HCT116 (cell line): Measurements from ENCODE around the gene ALKBH8. TPM values are rescaled to one million over a fixed set of nuclear protein-coding genes. Genes with fewer than 3 reads are reported as not detected.

Source experiments
- ATAC-seq: fragments of 200-7000 bp; cut with Tn5 transposase; 2 replicates; pipeline ENCODE4 v1.9.1; 2020; ENCODE audit warnings: mild to moderate bottlenecking, moderate library complexity
- BruUV-seq: library from RNA; stranded (reverse); fragments of 400-500 nt; replicated peaks from 2 replicates; lab custom pipeline; 2021; lab: Mats Ljungman, UMichigan
- CTCF ChIA-PET: fragments of 300-600 bp; sonication (Branson Sonifier 250); formaldehyde crosslinking; loops from one replicate; lab custom pipeline; 2021; ENCODE audit warnings: antibody characterized with exemption; lab: Charles Lee
- POLR2A ChIA-PET: fragments of 300-600, 350-600 bp; sonication (Branson Sonifier 250); formaldehyde crosslinking; loops from one replicate; lab custom pipeline; 2021; ENCODE audit warnings: antibody characterized with exemption; lab: Charles Lee
- RAD21 ChIA-PET, 2 experiments: fragments of 300-600 bp; sonication (Branson Sonifier 250); formaldehyde crosslinking; loops; one replicate each; lab custom pipeline; 2023; ENCODE audit warnings: low total read pairs in 2 of 2; ENCODE audit not compliant: uncharacterized antibody in 2 of 2, unreplicated experiment in 2 of 2, low non-redundant PET in 1 of 2; lab: Charles Lee
- DNase-seq: peaks from one replicate; pipeline ENCODE4 v3.0.0-alpha.2; 2010; ENCODE audit warnings: low read depth, low spot score
- H2AFZ ChIP-seq: fragments of 200-600 bp; shearing (Covaris generic), sonication (generic); 2 replicates; pipeline ENCODE4 v1.6.1; 2017; ENCODE audit warnings: low read depth, mixed run types, mixed read lengths, antibody characterized with exemption, low read length; ENCODE audit not compliant: poor library complexity, severe bottlenecking
- H3K27ac ChIP-seq: 2 replicates; pipeline ENCODE4 v1.5.1; 2012; ENCODE audit warnings: low read depth, low read length
- H3K27me3 ChIP-seq: fragments of 200-600 bp; sonication (generic); 2 replicates; pipeline ENCODE4 v1.6.1; 2016; ENCODE audit warnings: mixed run types, low read length, mixed read lengths; ENCODE audit not compliant: insufficient read depth
- H3K36me3 ChIP-seq, 2 experiments: fragments of 200-500 bp in 1 of 2; fragments of 200-600 bp in 1 of 2; sonication (Bioruptor generic) in 1 of 2; sonication (generic) in 1 of 2; 2 replicates each; pipeline versions ENCODE4 v1.5.1 to v1.6.1; 2014 to 2016; ENCODE audit warnings: low read length in 2 of 2, inconsistent platforms in 1 of 2, mixed read lengths in 1 of 2, mixed run types in 1 of 2; ENCODE audit not compliant: insufficient read depth in 2 of 2, control insufficient read depth in 1 of 2
- H3K4me1 ChIP-seq, 2 experiments: fragments of 200-600 bp in 1 of 2; sonication (generic) in 1 of 2; 2 replicates each; pipeline versions ENCODE4 v1.5.1 to v1.6.1; 2012 to 2017; ENCODE audit warnings: low read length in 2 of 2, inconsistent platforms in 1 of 2, mild to moderate bottlenecking in 1 of 2, mixed read lengths in 1 of 2, mixed run types in 1 of 2, moderate library complexity in 1 of 2; ENCODE audit not compliant: insufficient read depth in 2 of 2, control insufficient read depth in 1 of 2
- H3K4me2 ChIP-seq: fragments of 200-600 bp; sonication (generic); 2 replicates; pipeline ENCODE4 v1.6.1; 2017; ENCODE audit warnings: mixed run types, low read length, mixed read lengths
- H3K4me3 ChIP-seq, 2 experiments: fragments of 200-600 bp in 1 of 2; sonication (generic) in 1 of 2; replicated peaks in 1 of 2; 2 replicates each; pipeline ENCODE4 v1.5.1; 2011 to 2016; ENCODE audit warnings: low read length in 2 of 2, control low read depth in 1 of 2, low read depth in 1 of 2, mild to moderate bottlenecking in 1 of 2, mixed read lengths in 1 of 2, mixed run types in 1 of 2
- H3K79me2 ChIP-seq: fragments of 200-600 bp; sonication (generic); 2 replicates; pipeline ENCODE4 v1.6.1; 2017; ENCODE audit warnings: mild to moderate bottlenecking, mixed run types, low read length, moderate library complexity, mixed read lengths; ENCODE audit not compliant: insufficient read depth
- H3K9ac ChIP-seq: fragments of 200-600 bp; sonication (generic); 2 replicates; pipeline ENCODE4 v1.6.1; 2016; ENCODE audit warnings: low read length, mixed read lengths
- H3K9me2 ChIP-seq: fragments of 200-600 bp; sonication (generic), shearing (Covaris generic); 2 replicates; pipeline ENCODE4 v1.6.1; 2017; ENCODE audit warnings: mixed run types, mild to moderate bottlenecking, moderate library complexity; ENCODE audit not compliant: insufficient read depth
- H3K9me3 ChIP-seq, 2 experiments: fragments of 200-500 bp in 1 of 2; fragments of 200-600 bp in 1 of 2; sonication (Bioruptor generic) in 1 of 2; sonication (generic) in 1 of 2; 2 replicates each; pipeline ENCODE4 v1.6.1; 2014 to 2017; ENCODE audit warnings: low read length in 2 of 2, mixed read lengths in 2 of 2, inconsistent platforms in 1 of 2, low read depth in 1 of 2, mild to moderate bottlenecking in 1 of 2, mixed run types in 1 of 2, moderate library complexity in 1 of 2; ENCODE audit not compliant: control insufficient read depth in 1 of 2, insufficient read depth in 1 of 2
- H4K20me1 ChIP-seq: fragments of 200-600 bp; sonication (generic), shearing (Covaris generic); 2 replicates; pipeline ENCODE4 v1.6.1; 2017; ENCODE audit warnings: mixed run types, mild to moderate bottlenecking, moderate library complexity; ENCODE audit not compliant: insufficient read depth
- ATF3 ChIP-seq: IDR thresholded peaks from 2 replicates; pipeline ENCODE4 v1.6.1; 2012
- CBX3 ChIP-seq: IDR thresholded peaks from 2 replicates; pipeline ENCODE4 v1.6.1; 2012; ENCODE audit warnings: low read depth
- CEBPB ChIP-seq: IDR thresholded peaks from 2 replicates; pipeline ENCODE4 v1.6.1; 2012; ENCODE audit warnings: low read depth
- EGR1 ChIP-seq: IDR thresholded peaks from 2 replicates; pipeline ENCODE4 v1.6.1; 2012; ENCODE audit warnings: low read depth
- ELF1 ChIP-seq: IDR thresholded peaks from 2 replicates; pipeline ENCODE4 v1.6.1; 2012; ENCODE audit warnings: low read depth, borderline replicate concordance
- EZH2 ChIP-seq: fragments of 200-600 bp; sonication (generic); IDR thresholded peaks from 2 replicates; pipeline ENCODE4 v1.6.1; 2017; ENCODE audit warnings: antibody characterized with exemption, mixed run types
- EZH2phosphoT487 ChIP-seq: fragments of 200-600 bp; IDR thresholded peaks from 2 replicates; pipeline ENCODE4 v1.6.1; 2018; ENCODE audit warnings: antibody characterized with exemption, borderline replicate concordance
- FOSL1 ChIP-seq: IDR thresholded peaks from 2 replicates; pipeline ENCODE4 v1.6.1; 2012; ENCODE audit warnings: low read depth
- JUND ChIP-seq: IDR thresholded peaks from 2 replicates; pipeline ENCODE4 v1.6.1; 2012
- MAX ChIP-seq: IDR thresholded peaks from 2 replicates; pipeline ENCODE4 v1.6.1; 2012
- POLR2A ChIP-seq: IDR thresholded peaks from 2 replicates; pipeline ENCODE4 v1.7.0; 2011; ENCODE audit warnings: borderline replicate concordance; ENCODE audit not compliant: insufficient read depth, insufficient read length; ENCODE audit errors: extremely low read depth
- POLR2AphosphoS5 ChIP-seq: IDR thresholded peaks from 2 replicates; pipeline ENCODE4 v1.6.1; 2011; ENCODE audit warnings: mild to moderate bottlenecking, low read depth, low read length, moderate library complexity
- RAD21 ChIP-seq: IDR thresholded peaks from 2 replicates; pipeline ENCODE4 v1.6.1; 2012; ENCODE audit warnings: low read depth, mild to moderate bottlenecking
- SP1 ChIP-seq: IDR thresholded peaks from 2 replicates; pipeline ENCODE4 v1.6.1; 2012; ENCODE audit warnings: low read depth
- SRF ChIP-seq: IDR thresholded peaks from 2 replicates; pipeline ENCODE4 v1.6.1; 2012; ENCODE audit warnings: low read depth
- TCF7L2 ChIP-seq: IDR thresholded peaks from 2 replicates; pipeline ENCODE4 v1.7.0; 2011; ENCODE audit warnings: borderline replicate concordance, inconsistent platforms; ENCODE audit not compliant: insufficient read depth, insufficient read length; ENCODE audit errors: extremely low read depth
- YY1 ChIP-seq: IDR thresholded peaks from 2 replicates; pipeline ENCODE4 v1.6.1; 2011; ENCODE audit warnings: low read length, low read depth, moderate library complexity, mild to moderate bottlenecking; ENCODE audit not compliant: insufficient replicate concordance; ENCODE audit errors: extremely low read depth
- ZBTB33 ChIP-seq: IDR thresholded peaks from 2 replicates; pipeline ENCODE4 v1.6.1; 2011; ENCODE audit warnings: mild to moderate bottlenecking, low read length, moderate library complexity; ENCODE audit not compliant: insufficient replicate concordance; ENCODE audit errors: extremely low read depth
- ZFX ChIP-seq: fragments of 450-650 bp; IDR thresholded peaks from 2 replicates; pipeline ENCODE4 v1.6.1; 2017
- ZNF274 ChIP-seq: fragments of 200-500 bp; sonication (Bioruptor generic); IDR thresholded peaks from 2 replicates; pipeline ENCODE4 v1.6.1; 2014; ENCODE audit warnings: mild to moderate bottlenecking, low read depth, low read length, inconsistent platforms
- intact Hi-C: fragments of 100-400 bp; cut with micrococcal nuclease; formaldehyde crosslinking; loops from 2 replicates; pipeline ENCODE4 v1.10.0; 2022
- total RNA-seq: library from RNA; stranded (reverse); gene quantifications from one replicate; pipeline ENCODE4 v1.2.1, GENCODE V29; 2021; ENCODE audit not compliant: unreplicated experiment

Gene ALKBH8
- total RNA-seq, 1 experiment from 2014 or later = 11.6 TPM

GRCh38 chr11:107564877-107565218 is 687 bp downstream of the ALKBH8 start:
- RAD21 ChIA-PET = interaction anchor here in 1 of 2 experiments (0.7 kb wide), 1 partner anchor 124 kb away, joined by 3 read pairs; no protein-coding TSS in a partner anchor
- no peaks in the 10 kb centered on the region for H3K9me2 ChIP-seq
- no peaks in the 10 kb centered on the region for H3K36me3 ChIP-seq
- H3K4me1 ChIP-seq = peaks cover 35 to 51% of the 10 kb centered on the region in 2 experiments
- BruUV-seq = TSS peak; percentile 59
- intact Hi-C loops = loop anchor here (5.0 to 10.0 kb wide), 3 partner anchors 277 to 1090 kb away; no protein-coding TSS in a partner anchor
- peak overlapping the region; percentile 88 for H3K4me2 ChIP-seq
- no peak for ATAC-seq
- peak overlapping the region; percentile 57 for H3K27ac ChIP-seq
- POLR2A ChIA-PET = no interaction called here
- H2AFZ ChIP-seq = no peak overlapping the region
- TF ChIP-seq RAD21 = no peak
- no peak for TF ChIP-seq ATF3
- no peak for TF ChIP-seq TCF7L2
- no peak for TF ChIP-seq SP1
- no peak for TF ChIP-seq YY1
- no peak for TF ChIP-seq EZH2phosphoT487
- no peak for TF ChIP-seq ZNF274
- TF ChIP-seq ZFX = no peak
- H3K4me3 ChIP-seq = peak overlapping the region; percentile 88 to 98
- no peaks in the 10 kb centered on the region for H4K20me1 ChIP-seq
- CTCF ChIA-PET = interaction anchor here (1.2 to 4.0 kb wide), 2 partner anchors 118 to 124 kb away, joined by 3 to 50 read pairs; no protein-coding TSS in a partner anchor
- H3K27me3 ChIP-seq = no peaks in the 10 kb centered on the region
- no peak for DNase-seq
- no peaks in the 10 kb centered on the region for H3K9me3 ChIP-seq
- H3K79me2 ChIP-seq = peaks cover 29% of the 10 kb centered on the region
- H3K9ac ChIP-seq = peak overlapping the region; percentile 74

GRCh38 chr11:107563702-107564101 is 1.8 kb downstream of the ALKBH8 start:
- H3K27ac ChIP-seq = peak overlapping the region; percentile 83; the same call in 1 of the 2 replicates
- BruUV-seq = no TSS peak
- H3K4me3 ChIP-seq = peak overlapping the region; percentile 19 to 88
- no peak overlapping the region for H2AFZ ChIP-seq
- no peaks in the 10 kb centered on the region for H4K20me1 ChIP-seq
- no peaks in the 10 kb centered on the region for H3K27me3 ChIP-seq
- H3K36me3 ChIP-seq = no peaks in the 10 kb centered on the region
- H3K9ac ChIP-seq = peak overlapping the region; percentile 56
- H3K79me2 ChIP-seq = peaks cover 29% of the 10 kb centered on the region
- peak overlapping the region; percentile 88 for H3K4me2 ChIP-seq
- intact Hi-C loops = loop anchor here (1.0 to 10.0 kb wide), 5 partner anchors 126 to 1091 kb away; no protein-coding TSS in a partner anchor
- ATAC-seq (peak; percentile 39), DNase-seq (peak; percentile 72)
- no peaks in the 10 kb centered on the region for H3K9me3 ChIP-seq
- ChIA-PET POLR2A (interaction anchor here (0.6 to 1.7 kb wide), 6 partner anchors 9 to 277 kb away, joined by 3 to 7 read pairs (median 4); no protein-coding TSS in a partner anchor), CTCF (interaction anchor here (0.9 to 4.0 kb wide), 11 partner anchors 9 to 207 kb away, joined by 3 to 50 read pairs (median 6); no protein-coding TSS in a partner anchor), RAD21 (interaction anchor here (1.5 to 2.1 kb wide), 3 partner anchors 126 to 207 kb away, joined by 3 to 11 read pairs (median 6); no protein-coding TSS in a partner anchor)
- H3K4me1 ChIP-seq = peaks cover 35 to 51% of the 10 kb centered on the region in 2 experiments
- H3K9me2 ChIP-seq = no peaks in the 10 kb centered on the region
- no peak for TF ChIP-seq ELF1
- TF ChIP-seq SRF = no peak; the same call in 1 of the 2 replicates
- no peak for TF ChIP-seq EZH2phosphoT487
- no peak for TF ChIP-seq EGR1
- no peak for TF ChIP-seq POLR2A
- TF ChIP-seq FOSL1 = peak; percentile 31; the same call in 1 of the 2 replicates
- TF ChIP-seq RAD21 = peak; percentile 77
- no peak for TF ChIP-seq EZH2
- peak; percentile 16; the same call in 1 of the 2 replicates for TF ChIP-seq JUND
- TF ChIP-seq CEBPB = peak; percentile 43; the same call in 1 of the 2 replicates
- no peak for TF ChIP-seq ZBTB33
- no peak for TF ChIP-seq ZFX
- TF ChIP-seq CBX3 = peak; percentile 81
- TF ChIP-seq POLR2AphosphoS5 = no peak
- peak; percentile 83 for TF ChIP-seq MAX
